NCI-H128 (cell line): ENCODE data around the gene UPF2.

ENCODE experiments used
- DNase-seq: peaks from one replicate; lab custom pipeline; 2025; ENCODE audit not compliant: unreplicated experiment; lab: John Stamatoyannopoulos, UW

Gene UPF2

DNA sequence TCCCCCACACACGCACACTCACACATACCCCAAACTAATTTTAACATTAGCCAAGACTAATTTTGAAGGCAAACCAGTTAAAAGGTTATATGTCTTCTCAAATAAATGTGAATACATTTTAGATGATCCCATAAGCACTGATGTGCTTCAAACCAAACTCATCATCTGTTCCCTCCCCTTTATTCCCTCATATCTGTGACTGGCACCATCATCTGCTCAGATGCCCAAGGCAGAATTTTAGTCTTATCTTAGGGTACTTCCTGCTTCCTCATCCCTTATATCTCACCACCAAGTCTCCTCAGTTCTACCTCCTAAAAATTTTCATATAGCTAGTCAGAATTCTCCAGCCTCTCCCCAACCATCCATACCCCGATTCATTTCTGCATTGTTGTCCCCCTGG, 80.4 kb downstream of the UPF2 start:
- DNase-seq: no peak

DNA sequence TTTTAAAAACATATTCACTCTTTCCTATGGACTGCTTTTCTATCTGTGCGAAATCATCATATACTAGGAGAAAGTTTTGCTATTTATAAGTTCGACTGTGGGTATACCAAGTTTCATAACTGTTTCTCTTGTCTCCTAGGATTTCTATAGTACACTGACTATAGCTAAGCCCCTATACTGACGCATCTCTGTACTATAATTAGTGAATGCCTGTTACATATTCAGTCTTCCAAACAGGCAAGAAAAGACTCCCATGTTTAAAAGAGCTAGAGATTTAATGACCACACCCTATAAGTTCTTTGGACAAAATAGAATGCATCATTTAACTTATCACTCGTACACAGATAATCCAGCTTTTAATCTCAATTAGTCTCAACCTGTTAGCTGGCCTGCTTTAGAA, 80.8 kb downstream of the UPF2 start:
- no peak for DNase-seq

DNA sequence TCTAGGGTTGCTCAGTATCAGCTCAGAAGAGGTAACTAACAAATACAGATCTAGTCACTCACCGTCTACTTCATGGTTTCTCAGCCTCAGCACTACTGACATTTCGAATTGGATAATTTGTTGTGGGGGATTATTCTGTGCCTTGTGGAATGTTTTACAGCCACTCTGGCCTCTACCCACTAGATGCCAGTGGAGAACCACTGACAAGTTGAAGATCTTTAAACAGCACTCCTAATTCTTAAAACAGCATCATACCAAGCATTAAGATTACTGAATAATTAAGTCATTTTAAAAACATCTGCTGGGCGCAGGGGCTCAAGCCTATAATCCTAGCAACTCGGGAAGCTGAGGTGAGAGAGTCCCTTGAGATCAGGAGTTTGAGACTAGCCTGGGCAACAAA, 82.6 kb downstream of the UPF2 start:
- DNase-seq: no peak

DNA sequence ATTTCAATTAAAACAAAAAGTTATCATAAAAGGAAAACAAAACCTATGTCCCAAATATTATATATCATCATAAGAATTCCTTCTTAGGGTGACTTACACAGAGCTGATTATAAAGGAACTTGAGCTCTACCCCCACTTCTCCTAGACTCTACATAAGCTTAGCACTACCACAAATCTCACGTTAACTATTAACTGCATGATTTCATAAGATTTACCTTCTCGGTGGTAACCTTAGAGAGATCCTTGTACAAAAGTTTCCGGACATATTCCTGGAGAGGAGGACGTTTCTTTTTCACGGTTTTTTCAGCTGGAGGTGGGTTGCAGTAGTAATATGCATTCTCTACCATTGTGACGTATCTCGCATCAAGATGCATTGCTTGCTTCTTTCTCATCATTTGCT, 83.7 kb downstream of the UPF2 start:
- DNase-seq: no peak

DNA sequence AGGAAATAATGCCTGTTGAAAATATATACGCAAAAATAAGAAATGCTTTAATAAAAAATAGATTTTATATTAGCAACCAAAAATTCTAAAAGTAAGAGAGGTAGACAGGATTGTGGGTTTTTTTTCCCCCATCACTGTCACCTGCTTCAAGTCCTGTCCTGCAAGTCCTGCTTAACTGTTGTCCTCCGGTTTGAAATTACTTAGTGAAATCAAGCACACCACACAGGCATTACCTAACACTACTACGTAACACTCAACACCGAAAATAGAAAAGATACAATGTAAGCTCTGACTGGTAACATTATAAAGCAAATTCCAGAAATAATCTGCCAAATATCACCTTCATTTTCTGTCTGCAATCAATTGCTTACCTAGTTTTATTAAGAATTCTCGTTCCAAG, 90.9 kb downstream of the UPF2 start:
- DNase-seq: no peak

DNA sequence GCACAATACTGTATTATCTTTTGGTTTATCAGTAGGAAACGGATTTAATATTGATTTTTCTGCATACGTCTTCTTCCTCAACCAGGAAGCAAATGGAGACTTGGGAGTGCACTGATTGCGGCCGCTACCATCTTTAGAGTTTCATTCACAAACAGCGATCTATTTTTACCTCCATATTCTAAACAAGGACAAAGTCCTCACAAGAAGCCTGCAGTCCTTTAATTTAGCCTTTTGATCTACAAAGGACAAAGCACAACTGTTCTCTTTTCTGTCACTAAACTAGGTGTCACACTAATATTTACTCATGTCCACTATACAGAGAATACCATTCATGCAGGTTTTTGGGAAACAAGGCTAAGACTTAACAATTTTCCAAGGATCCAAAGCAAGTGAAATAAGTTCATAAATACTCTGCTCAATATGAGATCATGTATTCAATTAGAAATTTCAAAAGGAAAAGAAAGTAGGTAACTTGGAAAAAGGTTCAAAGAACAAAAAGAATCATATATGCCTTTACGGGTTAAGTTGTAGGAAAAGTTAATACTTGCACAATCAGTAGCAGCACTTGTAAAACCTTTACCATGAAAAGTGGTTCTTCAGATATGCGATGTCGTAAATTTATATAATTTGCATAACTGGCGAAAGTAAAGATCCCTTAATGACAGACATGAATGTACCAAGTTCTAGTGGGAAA, 92.1 kb downstream of the UPF2 start:
- DNase-seq: no peak

DNA sequence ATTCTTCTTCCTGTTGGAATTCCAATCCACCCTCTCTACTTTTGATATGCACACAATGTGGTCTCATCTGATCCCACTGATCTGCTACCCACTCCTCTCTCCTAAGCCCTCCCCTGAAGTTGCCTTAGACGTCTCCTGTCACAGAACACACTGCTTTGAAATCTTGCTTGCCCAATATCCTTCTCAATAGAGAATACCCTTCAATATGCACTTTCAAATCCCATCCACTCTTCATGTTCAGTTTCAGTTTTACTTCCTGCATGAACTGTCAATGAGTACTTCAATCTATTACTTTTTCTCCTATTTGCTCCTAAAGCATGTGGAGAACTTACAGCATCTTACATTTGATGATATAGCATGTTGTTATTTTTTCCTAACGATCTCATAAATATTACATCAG, 93.5 kb downstream of the UPF2 start:
- no peak for DNase-seq

DNA sequence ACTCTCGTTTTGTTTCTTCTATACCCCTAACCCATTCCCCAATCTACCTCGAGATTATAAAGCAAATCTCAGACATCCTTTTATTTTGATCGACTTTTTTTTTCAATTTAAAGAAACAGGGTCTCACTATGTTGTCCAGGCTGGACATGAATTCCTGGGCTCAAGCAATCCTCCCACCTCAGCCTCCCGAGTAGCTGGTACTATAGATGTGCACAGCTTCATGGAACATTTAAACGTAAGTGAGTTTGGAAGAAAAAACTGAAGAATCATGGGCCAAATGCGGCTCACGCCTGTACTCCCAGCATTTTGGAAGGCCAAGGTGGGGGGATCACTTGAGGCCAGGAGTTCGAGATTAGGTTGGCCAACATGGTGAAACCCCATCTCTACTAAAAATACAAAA, 96.0 kb downstream of the UPF2 start:
- no peak for DNase-seq

DNA sequence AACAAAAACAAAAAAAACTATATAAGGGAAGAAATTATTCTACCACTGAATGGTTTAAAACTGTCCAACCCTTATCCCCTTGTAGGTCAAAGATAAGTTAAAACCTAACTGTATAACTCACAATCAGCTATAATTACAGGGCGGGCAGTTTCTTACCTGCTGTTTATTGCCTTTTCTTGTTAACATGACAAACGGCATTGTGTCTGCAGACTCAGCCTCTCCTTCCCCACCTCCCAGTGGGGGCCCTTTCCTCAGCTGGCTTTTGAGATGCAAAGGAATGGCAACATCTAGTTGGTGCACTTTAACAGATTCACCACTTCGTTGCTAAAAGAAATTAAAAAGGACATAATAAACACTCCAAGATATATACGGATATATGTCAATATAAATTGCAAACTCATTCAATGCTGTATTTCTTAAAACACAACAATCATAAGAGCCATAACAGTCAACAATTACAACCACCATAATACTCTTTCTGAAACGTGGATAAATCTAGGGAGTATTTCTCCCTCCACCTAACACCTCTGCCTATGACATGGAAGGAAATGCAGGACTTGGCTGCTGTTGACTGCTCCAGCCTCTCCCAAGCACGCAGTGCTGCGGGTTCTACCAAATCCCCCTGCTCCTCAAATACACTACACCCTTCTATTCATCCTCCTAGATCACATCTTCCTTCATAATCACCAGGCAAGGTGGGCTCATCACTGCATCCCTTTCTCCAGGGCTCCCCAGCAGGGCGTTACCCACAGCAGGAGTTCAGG, 106.0 kb downstream of the UPF2 start:
- DNase-seq: no peak

DNA sequence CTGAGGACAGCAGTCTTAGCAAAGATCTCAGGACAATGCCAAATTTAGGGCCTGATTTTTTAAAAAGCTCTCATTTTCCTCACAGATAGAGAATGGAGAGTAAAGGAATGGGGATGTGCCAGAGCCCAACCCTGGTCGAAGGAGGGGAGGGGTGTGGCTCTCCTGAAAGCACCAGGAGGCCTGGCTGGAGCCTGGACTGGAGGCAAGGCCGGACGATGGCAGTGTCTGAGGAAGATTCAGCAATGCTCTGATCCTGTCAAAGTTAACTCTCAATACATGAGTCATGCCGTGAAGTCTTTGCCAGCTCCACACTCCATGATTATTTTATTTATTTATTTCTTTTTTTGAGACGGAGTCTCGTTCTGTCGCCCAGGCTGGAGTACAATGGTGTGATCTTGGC, 108.3 kb downstream of the UPF2 start:
- DNase-seq: no peak

DNA sequence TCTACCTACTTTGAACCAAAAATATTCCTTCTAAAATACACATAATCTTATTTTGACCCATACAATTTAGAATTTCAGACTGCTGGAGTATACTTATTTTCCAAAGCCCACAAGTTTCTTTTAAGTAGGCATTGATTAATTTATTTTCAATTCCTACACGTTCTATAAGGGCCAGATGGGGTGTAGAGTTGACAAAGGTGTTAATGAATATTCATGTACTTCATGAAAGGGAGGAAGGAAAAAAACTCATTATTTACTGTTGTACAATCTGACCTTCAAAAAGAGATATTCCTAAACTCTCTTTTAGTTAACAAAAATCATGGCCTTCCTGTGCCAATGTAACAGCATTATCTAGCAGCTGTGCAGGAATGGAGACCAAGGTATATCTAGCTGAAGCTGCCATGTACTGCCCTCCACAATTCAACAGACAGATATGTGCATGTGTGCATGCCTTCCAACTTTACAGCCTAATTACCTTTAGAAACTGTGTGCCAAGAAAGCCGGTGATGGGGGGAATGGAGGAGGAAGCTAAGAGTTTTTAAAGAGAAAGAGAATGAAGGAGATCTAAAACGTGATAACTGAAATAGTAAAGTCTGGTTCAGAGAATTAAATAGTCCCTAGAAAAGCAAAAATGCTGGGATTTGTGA, 108.9 kb downstream of the UPF2 start:
- no peak for DNase-seq

DNA sequence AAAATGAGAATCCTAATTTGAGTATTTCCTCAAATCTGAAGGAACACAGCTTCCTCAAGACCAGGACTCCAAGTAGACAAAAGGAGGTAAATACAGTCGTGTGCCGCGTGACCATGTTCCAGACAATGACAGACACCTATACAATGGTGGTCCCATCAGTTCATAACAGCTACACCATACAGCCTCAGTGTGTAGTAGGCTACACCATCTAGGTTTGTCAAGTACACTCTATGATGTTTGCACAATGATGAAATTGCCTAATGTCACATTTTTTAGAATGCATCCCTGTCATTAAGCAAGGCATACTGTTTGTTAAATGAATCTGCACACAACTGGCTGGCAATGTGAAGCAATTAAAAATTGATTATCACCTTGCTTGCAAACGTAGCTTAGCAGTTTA, 111.6 kb downstream of the UPF2 start:
- no peak for DNase-seq

DNA sequence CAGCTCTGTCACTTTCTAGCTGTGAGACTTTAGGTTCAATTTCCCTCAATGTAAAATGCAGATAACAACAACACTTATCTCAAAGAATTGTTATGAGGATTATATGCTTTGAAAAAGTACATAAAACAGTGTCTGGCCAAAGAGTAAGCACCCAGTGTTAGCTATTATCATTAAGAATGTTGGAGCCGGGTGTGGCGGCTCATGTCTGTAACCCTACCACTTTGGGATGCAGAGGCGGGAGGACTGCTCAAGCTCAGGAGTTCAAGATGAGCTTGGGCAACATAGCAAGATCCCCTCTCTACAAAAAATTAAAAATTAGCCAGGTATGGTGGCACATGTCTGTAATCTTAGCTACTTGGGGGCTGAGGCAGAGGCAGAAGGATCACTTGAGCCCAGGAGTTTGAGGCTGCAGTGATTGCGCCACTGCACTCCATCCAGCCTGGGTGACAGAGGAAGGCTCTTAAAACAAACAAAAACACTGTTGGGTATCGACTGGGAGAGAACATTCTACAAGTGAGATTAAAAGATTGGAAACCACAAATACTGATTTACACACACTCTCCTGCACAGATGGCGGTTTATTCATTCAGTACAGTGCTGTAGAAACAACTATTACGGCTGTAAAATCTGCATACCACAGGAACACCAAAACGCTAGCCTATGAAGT, 112.2 kb downstream of the UPF2 start:
- DNase-seq: no peak

DNA sequence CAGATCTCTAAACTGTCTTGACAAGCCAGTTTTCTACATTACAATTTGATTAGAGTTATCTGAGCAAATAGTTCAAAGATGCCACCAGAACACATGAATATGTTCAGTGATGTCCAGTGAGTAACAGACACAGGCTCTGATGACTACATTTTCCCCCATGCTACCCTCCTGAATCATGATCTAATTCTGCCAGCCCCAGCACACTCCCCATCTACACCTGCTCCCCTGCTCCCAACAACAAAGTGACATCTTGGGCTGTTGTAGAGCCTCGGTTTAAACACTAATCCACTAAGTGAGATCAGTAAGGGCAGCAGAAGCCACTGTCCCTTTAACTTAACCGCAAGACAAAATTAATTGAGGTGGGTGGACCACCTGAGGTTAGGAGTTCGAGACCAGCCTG, 114.9 kb downstream of the UPF2 start:
- DNase-seq: no peak

DNA sequence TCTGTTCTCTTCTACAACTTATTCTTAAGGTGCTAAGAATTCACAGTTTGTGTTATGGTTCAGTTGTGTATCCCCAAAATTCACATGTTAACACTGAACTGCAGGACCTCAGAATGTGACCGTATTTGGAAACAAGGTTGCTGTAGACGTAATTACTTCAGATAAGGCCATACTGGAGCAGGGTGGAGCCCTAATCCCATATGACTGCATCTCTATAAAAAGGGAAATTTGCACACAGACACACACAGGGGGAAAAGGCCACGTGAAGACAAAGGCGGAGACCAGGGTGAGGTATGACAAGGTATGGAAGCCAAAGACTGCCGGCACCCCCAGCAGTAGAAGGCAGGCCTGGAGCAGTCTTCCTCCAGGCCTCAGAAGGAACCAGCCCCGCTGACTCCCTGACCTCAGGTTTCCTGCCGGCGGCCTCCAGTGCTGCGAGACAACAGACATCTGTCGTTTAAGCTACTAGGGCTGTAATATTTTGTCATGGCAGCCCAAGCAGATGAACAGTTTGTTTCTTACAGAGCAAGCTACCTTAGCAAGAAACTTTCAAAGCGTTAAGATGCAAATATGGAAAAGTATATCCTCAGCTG, 120.7 kb downstream of the UPF2 start:
- no peak for DNase-seq

DNA sequence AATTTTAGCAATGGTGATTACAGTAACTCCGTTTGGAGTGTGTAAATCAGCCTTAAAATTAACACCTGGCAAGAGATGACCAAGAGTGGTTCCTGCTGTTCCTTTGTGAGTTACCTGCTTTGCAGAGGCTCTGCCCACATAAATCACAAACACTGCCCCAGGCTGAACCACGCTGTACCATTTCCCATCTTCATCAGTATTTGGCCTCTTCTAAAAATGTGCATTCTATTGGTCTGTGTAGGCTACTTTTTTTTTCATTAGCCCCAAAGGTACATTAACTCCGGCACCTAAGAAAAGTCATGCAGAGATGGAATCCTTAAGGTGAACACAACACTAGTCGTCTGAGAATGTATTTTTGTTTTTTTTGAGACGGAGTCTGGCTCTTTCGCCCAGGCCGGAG, 123.3 kb downstream of the UPF2 start:
- no peak for DNase-seq

DNA sequence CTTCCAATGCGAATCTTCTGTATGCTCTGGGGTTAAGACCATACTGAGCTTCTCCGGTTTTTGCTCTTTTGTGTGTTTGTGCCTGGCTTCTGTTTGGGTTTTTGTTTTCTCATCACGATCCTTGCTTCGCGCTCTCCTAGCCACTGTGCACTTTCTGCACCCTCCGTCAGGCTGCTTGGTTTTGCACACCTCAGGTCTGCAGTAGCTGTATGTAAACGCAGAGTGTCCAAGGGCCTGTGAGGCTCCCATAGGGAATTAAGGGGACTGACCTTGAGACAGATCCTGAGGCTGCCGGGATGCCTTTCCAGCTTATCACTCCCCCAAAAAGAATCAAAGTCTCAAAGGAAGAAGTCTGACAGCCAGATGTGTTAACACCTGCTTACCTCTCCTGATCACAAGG, 124.2 kb downstream of the UPF2 start:
- no peak for DNase-seq

DNA sequence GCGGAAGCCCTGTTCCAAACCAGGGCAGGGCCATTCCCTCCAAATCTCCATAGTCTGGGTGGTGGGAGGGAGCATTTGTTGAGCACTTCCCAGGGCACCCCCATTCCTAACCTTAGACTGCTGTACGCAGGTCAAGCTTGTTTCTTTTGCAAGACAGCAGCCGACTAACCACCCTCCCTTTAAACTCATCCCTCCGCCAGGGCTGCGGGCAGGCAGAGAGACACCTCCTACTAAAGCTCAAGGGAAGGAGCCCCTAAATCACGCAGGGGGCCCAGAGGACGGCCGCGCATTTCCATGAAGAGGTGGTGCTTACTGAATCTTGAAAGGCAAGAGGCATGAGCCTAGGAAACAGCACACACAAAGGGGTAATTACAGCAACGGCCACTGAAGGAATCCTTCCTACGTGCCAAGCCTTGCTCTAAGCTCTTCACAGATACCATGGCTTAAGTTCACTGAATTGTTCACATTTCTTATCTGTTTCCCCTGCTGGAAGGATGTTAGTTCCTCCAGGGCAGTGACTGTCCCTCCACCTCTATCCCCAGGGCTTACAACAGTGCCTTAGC, 129.4 kb downstream of the UPF2 start:
- no peak for DNase-seq

DNA sequence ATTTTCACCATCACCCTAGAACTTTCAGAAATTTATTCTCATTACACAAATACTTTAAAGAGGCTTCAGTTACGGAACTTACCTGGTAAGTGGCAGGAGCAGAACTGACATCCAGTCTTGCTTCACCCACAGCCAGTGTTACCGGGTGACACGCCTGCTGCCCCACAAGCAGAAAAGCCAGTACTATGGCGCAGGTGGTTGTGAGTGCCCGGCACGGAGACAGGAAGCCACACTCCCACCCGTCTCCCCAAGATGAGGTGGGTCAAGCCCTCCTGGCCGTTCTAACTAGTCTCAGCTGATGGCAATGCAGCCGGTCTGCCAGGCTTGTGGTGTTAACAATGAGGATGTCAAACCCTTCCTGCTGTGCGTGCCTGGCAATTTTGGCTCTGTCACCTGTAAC, 132.5 kb downstream of the UPF2 start:
- no peak for DNase-seq

DNA sequence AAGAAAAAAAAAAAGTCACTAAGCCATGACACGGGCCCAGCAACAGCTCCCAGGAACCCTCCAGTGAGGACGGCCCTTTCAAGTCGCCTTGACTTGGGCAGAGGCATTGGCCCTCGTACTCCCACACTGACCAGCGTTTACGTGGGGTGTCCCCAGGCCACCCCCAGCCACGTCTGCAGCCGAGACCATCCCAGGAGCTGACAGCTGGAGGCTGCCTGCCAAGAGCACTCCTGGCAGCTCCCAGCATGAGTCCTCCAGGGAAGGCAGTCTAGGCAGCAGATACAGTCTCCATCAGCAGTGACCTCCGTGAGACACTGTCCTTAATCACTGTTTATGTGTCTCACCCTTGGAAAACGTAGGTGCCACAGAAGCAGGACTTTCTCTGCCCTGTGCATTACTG, 133.0 kb downstream of the UPF2 start:
- no peak for DNase-seq

DNA sequence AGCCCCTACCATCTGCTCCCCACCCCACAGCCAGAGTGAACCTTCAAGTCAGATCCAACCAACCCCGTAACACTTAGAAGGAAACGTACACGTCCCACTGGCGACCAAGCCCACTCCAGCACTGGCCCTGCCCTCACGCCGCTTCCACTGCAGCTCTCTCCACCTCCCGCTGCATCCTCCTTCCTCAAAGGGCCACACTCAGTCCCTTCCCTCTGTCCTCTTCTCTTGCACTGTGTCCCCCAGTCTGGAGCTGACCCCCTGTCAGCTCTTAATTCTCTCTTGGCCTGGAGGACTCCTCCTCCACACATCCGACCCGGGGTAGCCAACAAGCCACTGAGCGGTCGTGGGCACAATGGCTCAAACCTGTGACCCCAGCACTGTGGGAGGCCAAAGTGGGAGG, 133.6 kb downstream of the UPF2 start:
- no peak for DNase-seq
